Measurements from ENCODE around the gene GUF1. TPM values are rescaled to one million over a fixed set of nuclear protein-coding genes. Genes with fewer than 3 reads are reported as not detected.

GUF1 gene
- total and polyA plus RNA-seq, 2 of the 13 experiments (the other 11 are each of a cell fraction or from before 2014, with no cell fraction given) = 10.3 to 24.6 TPM

DNA sequence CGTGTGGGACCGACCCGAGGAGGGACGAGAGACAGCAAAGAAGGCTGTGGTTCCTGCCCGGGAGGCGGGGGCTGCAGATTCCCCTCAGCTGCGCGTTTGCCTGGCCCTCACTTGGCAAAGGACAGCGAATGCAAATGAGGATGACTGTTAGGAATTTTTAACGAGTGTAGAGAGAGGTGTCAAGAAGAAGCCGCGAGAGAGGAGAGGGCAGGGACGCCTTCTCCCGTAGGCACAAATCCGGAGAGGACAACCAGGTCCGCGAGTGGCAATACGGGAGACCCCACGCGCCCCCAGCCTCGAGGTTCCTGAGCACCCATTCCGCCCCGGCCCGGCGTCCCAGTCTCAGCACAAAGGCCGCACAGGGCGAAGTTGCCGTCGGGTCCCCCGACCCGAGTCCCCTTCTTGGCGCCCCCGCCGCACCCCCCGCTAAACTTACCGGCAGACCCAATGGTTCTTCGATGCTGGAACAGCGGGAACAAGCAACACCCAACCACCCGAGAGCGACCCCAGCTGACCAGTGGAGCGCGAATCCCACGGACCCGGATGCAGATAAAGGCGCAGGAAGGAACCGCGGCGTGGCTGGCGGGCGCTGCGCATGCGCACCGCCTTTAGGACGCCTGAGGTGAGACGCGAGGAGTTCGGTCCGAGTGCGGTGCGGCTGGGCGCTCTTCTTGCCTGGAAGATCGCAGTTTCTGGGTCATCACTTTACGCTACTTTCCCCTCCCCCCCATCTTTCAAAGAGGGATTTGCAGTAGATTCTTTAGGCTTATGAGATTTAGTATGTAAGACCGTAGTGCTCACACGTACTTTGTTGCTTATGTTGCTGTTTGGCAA, 48.0 kb downstream of the GUF1 start, which contains the start of gene GNPDA2 (continued):
- TF ChIP-seq, protein P1, sequence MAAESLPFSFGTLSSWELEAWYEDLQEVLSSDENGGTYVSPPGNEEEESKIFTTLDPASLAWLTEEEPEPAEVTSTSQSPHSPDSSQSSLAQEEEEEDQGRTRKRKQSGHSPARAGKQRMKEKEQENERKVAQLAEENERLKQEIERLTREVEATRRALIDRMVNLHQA (CRISPR knock-in tag; IDR thresholded peaks at IDR 0.05) = no peak
- TF ChIP-seq ZNF354B (CRISPR knock-in tag; IDR thresholded peaks at IDR 0.05) (no peak), KAT2B (IDR thresholded peaks at IDR 0.05; ENCODE audit: borderline replicate concordance, low read depth, low read length) (no peak), SRF (IDR thresholded peaks at IDR 0.05; ENCODE audit: low read depth, low read length) (no peak), PHF8 (CRISPR knock-in tag; IDR thresholded peaks at IDR 0.05) (peak; percentile 64; the same call in 1 of the 2 replicates), PHB2 (IDR thresholded peaks at IDR 0.05; ENCODE audit: partially characterized antibody) (no peak), ZSCAN9 (CRISPR knock-in tag; IDR thresholded peaks at IDR 0.05; ENCODE audit: borderline replicate concordance) (peak; percentile 46; the same call in 1 of the 2 replicates), MAZ (IDR thresholded peaks at IDR 0.05; ENCODE audit: borderline replicate concordance, low read depth, low read length) (peak; percentile 14; the same call in 1 of the 2 replicates), MAZ (CRISPR knock-in tag; IDR thresholded peaks at IDR 0.05; ENCODE audit: low read depth) (peak; percentile 72; the same call in 1 of the 2 replicates)
- TF ChIP-seq, protein P2, sequence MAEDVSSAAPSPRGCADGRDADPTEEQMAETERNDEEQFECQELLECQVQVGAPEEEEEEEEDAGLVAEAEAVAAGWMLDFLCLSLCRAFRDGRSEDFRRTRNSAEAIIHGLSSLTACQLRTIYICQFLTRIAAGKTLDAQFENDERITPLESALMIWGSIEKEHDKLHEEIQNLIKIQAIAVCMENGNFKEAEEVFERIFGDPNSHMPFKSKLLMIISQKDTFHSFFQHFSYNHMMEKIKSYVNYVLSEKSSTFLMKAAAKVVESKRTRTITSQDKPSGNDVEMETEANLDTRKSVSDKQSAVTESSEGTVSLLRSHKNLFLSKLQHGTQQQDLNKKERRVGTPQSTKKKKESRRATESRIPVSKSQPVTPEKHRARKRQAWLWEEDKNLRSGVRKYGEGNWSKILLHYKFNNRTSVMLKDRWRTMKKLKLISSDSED (CRISPR knock-in tag; IDR thresholded peaks at IDR 0.05) = no peak
- TF ChIP-seq, protein P3, sequence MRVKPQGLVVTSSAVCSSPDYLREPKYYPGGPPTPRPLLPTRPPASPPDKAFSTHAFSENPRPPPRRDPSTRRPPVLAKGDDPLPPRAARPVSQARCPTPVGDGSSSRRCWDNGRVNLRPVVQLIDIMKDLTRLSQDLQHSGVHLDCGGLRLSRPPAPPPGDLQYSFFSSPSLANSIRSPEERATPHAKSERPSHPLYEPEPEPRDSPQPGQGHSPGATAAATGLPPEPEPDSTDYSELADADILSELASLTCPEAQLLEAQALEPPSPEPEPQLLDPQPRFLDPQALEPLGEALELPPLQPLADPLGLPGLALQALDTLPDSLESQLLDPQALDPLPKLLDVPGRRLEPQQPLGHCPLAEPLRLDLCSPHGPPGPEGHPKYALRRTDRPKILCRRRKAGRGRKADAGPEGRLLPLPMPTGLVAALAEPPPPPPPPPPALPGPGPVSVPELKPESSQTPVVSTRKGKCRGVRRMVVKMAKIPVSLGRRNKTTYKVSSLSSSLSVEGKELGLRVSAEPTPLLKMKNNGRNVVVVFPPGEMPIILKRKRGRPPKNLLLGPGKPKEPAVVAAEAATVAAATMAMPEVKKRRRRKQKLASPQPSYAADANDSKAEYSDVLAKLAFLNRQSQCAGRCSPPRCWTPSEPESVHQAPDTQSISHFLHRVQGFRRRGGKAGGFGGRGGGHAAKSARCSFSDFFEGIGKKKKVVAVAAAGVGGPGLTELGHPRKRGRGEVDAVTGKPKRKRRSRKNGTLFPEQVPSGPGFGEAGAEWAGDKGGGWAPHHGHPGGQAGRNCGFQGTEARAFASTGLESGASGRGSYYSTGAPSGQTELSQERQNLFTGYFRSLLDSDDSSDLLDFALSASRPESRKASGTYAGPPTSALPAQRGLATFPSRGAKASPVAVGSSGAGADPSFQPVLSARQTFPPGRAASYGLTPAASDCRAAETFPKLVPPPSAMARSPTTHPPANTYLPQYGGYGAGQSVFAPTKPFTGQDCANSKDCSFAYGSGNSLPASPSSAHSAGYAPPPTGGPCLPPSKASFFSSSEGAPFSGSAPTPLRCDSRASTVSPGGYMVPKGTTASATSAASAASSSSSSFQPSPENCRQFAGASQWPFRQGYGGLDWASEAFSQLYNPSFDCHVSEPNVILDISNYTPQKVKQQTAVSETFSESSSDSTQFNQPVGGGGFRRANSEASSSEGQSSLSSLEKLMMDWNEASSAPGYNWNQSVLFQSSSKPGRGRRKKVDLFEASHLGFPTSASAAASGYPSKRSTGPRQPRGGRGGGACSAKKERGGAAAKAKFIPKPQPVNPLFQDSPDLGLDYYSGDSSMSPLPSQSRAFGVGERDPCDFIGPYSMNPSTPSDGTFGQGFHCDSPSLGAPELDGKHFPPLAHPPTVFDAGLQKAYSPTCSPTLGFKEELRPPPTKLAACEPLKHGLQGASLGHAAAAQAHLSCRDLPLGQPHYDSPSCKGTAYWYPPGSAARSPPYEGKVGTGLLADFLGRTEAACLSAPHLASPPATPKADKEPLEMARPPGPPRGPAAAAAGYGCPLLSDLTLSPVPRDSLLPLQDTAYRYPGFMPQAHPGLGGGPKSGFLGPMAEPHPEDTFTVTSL (CRISPR knock-in tag; IDR thresholded peaks at IDR 0.05; ENCODE audit: borderline replicate concordance) = 0 out of 2 replicates have a peak, but pooled peaks have one; percentile 40
- TF ChIP-seq, protein P4, sequence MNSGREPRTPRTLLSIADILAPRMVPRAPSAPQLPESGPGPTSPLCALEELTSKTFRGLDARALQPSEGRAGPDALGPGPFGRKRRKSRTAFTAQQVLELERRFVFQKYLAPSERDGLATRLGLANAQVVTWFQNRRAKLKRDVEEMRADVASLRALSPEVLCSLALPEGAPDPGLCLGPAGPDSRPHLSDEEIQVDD (CRISPR knock-in tag; IDR thresholded peaks at IDR 0.05; ENCODE audit: borderline replicate concordance) = no peak
- TF ChIP-seq, protein P5, sequence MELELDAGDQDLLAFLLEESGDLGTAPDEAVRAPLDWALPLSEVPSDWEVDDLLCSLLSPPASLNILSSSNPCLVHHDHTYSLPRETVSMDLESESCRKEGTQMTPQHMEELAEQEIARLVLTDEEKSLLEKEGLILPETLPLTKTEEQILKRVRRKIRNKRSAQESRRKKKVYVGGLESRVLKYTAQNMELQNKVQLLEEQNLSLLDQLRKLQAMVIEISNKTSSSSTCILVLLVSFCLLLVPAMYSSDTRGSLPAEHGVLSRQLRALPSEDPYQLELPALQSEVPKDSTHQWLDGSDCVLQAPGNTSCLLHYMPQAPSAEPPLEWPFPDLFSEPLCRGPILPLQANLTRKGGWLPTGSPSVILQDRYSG (CRISPR knock-in tag; IDR thresholded peaks at IDR 0.05) = peak; percentile 89; the same call in 1 of the 2 replicates
- TF ChIP-seq, protein P6, sequence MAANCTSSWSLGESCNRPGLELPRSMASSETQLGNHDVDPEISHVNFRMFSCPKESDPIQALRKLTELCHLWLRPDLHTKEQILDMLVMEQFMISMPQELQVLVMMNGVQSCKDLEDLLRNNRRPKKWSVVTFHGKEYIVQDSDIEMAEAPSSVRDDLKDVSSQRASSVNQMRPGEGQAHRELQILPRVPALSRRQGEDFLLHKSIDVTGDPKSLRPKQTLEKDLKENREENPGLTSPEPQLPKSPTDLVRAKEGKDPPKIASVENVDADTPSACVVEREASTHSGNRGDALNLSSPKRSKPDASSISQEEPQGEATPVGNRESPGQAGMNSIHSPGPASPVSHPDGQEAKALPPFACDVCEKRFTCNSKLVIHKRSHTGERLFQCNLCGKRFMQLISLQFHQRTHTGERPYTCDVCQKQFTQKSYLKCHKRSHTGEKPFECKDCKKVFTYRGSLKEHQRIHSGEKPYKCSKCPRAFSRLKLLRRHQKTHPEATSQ (CRISPR knock-in tag; IDR thresholded peaks at IDR 0.05; ENCODE audit: borderline replicate concordance) = peak; percentile 68; the same call in 1 of the 2 replicates
- TF ChIP-seq, protein P7, sequence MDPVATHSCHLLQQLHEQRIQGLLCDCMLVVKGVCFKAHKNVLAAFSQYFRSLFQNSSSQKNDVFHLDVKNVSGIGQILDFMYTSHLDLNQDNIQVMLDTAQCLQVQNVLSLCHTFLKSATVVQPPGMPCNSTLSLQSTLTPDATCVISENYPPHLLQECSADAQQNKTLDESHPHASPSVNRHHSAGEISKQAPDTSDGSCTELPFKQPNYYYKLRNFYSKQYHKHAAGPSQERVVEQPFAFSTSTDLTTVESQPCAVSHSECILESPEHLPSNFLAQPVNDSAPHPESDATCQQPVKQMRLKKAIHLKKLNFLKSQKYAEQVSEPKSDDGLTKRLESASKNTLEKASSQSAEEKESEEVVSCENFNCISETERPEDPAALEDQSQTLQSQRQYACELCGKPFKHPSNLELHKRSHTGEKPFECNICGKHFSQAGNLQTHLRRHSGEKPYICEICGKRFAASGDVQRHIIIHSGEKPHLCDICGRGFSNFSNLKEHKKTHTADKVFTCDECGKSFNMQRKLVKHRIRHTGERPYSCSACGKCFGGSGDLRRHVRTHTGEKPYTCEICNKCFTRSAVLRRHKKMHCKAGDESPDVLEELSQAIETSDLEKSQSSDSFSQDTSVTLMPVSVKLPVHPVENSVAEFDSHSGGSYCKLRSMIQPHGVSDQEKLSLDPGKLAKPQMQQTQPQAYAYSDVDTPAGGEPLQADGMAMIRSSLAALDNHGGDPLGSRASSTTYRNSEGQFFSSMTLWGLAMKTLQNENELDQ (CRISPR knock-in tag; IDR thresholded peaks at IDR 0.05; ENCODE audit: borderline replicate concordance) = no peak

Measured in HepG2 (cell line).